Motor neuron (in vitro differentiated cells): Measurements from ENCODE around the gene SLX9. TPM values are rescaled to one million over a fixed set of nuclear protein-coding genes. Genes with fewer than 3 reads are reported as not detected.
A peak's percentile ranks its signal among the peaks of the same experiment; 100 is the strongest.

Experiments used
- ATAC-seq, 8 experiments: fragments of 200-7000 bp; cut with Tn5 transposase; replicated peaks in 6 of 8; 2 replicates each; pipeline ENCODE4 v1.8.0; 2021; ENCODE audit warnings: mild to moderate bottlenecking in 8 of 8, moderate library complexity in 8 of 8
- H3K27ac ChIP-seq, 2 donors: fragments of 250-450 bp; sonication (Bioruptor Pico); 2 replicates each; pipeline ENCODE4 v1.9.0; 2021; ENCODE audit warnings: antibody characterized with exemption in 2 of 2, mild to moderate bottlenecking in 2 of 2, moderate library complexity in 1 of 2
- H3K4me1 ChIP-seq, 2 donors: fragments of 250-450 bp; sonication (Bioruptor Pico); replicated peaks in 1 of 2; 2 replicates each; pipeline ENCODE4 v1.6.1; 2021; ENCODE audit warnings: antibody characterized with exemption in 2 of 2, mild to moderate bottlenecking in 2 of 2, moderate library complexity in 1 of 2
- H3K4me3 ChIP-seq, 5 donors: fragments of 250-450 bp; sonication (Bioruptor Pico); 2 replicates each; pipeline ENCODE4 v1.9.0; 2021; ENCODE audit warnings: antibody characterized with exemption in 5 of 5, mild to moderate bottlenecking in 5 of 5, moderate library complexity in 4 of 5
- WGBS, 10 experiments: fragments of 450-650 bp; shearing (Covaris generic); methylation state at CpG; one replicate each; pipeline ENCODE4 v1.0.0; 2022; 5-methylcytosine and 5-hydroxymethylcytosine counted together
- in situ Hi-C, 9 experiments: fragments of 400-800 bp; cut with MboI; loops; one replicate each; pipeline ENCODE4 v1.15.0; 2021; ENCODE audit warnings: low sequenced_read_pairs in 9 of 9, low pct_unique_long_range_greater_than_20kb in 2 of 9; ENCODE audit not compliant: unreplicated experiment in 9 of 9
- total RNA-seq, 8 experiments: library from RNA; unstranded; fragments of 300-600 nt; gene quantifications; 2 replicates each; pipeline versions ENCODE4 v1.2.3 to v1.2.4, GENCODE V29; 2022

SLX9 gene, protein sequence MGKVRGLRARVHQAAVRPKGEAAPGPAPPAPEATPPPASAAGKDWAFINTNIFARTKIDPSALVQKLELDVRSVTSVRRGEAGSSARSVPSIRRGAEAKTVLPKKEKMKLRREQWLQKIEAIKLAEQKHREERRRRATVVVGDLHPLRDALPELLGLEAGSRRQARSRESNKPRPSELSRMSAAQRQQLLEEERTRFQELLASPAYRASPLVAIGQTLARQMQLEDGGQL
- 10 to 100 TPM in 7 of 8 experiments, 1 to 10 TPM in 1; 9.8 to 41.2 (median 15.3) TPM for total RNA-seq

DNA sequence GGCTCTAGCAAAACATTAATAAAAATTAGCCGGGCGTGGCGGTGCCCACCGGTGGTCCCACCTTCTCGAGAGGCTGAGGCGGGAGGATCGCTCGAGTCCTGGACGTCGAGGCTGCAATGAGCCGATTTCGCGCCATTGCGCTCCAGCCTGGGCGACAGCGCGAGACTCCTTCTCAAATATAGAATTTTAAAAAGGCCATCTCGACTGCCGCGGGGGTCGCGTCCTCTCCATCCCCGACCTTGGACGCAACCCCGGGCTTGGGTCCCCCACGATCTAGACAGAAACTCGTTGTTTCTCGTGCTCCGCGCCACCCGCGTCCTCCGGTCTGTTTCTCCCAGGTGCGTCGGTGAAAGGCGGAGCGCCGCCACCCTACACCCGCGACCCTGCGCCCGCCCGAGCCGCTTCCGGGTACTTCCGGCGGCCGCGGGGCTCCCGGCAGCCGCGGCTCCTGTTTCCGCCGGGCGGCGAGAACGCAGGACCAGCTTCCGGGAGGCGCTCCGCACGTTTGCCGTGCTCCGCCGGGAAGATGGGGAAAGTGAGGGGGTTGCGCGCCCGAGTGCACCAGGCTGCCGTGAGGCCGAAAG is at the start of gene SLX9:
Gene SLX9 (plus strand): TSS at position 498 of the 584 bp plus-strand sequence. CDS start 29 bp downstream, at position 527.
- peak; percentile 93 to 98 (median 97) for ATAC-seq
- 2 to 20% (median 4%) methylated on average over 2 to 12 of the region's 69 CpGs; no CpG with 5 or more reads in 6 of the 10 experiments for WGBS, 10 experiments
- peak within 1 kb of the TSS; percentile 62 to 75 for H3K27ac ChIP-seq
- H3K4me3 ChIP-seq = peak within 1 kb of the TSS; percentile 67 to 100 (median 74)
- H3K4me1 ChIP-seq = peaks cover 10 to 17% of the 10 kb centered on the region in 2 donors
- in situ Hi-C loops = loop anchor here in 4 of 9 experiments (10.0 to 25.0 kb wide), 3 partner anchors 185 to 198 kb away; no protein-coding TSS in a partner anchor

DNA sequence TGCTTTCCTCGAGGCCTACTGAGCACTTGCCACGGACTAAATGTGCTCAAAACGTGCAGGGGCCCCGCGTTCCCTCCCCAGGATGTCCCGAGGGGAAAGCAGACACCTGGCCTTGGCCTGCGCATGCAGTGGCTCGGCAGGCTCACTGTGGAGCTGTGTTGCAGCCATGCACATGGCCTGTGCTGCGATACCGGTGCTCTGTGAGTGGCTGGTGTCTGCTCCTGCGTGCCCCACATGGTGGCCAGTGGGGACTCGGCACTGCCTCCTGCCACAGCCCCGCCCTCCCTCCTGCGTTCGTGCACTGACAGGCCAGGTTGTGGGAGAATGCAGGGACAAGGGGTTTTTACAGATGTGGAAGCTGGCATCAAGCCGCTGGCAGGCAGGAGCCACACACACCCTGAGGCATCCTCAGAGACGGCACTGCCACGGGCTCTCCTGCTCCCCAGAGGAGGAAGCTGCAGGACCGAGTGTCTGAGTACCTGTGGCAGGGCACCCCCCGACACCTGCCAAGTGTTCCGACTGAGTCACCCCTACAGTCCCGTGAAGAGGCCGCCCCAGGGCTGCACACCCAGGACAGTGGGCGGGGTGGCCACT is 49.4 kb upstream of the SLX9 start:
- in situ Hi-C loops = no loop called here
- no peak overlapping the region for H3K4me3 ChIP-seq
- WGBS, 10 experiments = 53 to 60% (median 57%) methylated on average over 1 to 12 of the region's 24 CpGs; no CpG with 5 or more reads in 6 of the 10 experiments
- H3K4me1 ChIP-seq = no peaks in the 10 kb centered on the region
- no peak for ATAC-seq
- no peak overlapping the region for H3K27ac ChIP-seq

GRCh38 chr21:44890961-44891541 is 48.8 kb upstream of the SLX9 start:
- in situ Hi-C loops = no loop called here

GRCh38 chr21:44891631-44892031 is 48.2 kb upstream of the SLX9 start:
- no peak overlapping the region for H3K27ac ChIP-seq
- no peaks in the 10 kb centered on the region for H3K4me1 ChIP-seq
- 100% methylated on average over 3 of the region's 15 CpGs; no CpG with 5 or more reads in 9 of the 10 experiments for WGBS, 10 experiments
- no peak overlapping the region for H3K4me3 ChIP-seq
- no peak for ATAC-seq
- in situ Hi-C loops = no loop called here

More at GRCh38 chr21:44890961-44891541, 48.8 kb upstream of the SLX9 start:
- no peak overlapping the region for H3K27ac ChIP-seq
- no peak overlapping the region for H3K4me3 ChIP-seq
- 70% methylated on average over 2 of the region's 9 CpGs; no CpG with 5 or more reads in 9 of the 10 experiments for WGBS, 10 experiments
- no peaks in the 10 kb centered on the region for H3K4me1 ChIP-seq
- no peak for ATAC-seq

GRCh38 chr21:44892095-44892494 is 47.7 kb upstream of the SLX9 start:
- in situ Hi-C loops = no loop called here
- WGBS, 10 experiments = 17 to 93% (median 75%) methylated on average over 1 to 4 of the region's 19 CpGs; no CpG with 5 or more reads in 5 of the 10 experiments
- H3K4me1 ChIP-seq = no peaks in the 10 kb centered on the region
- ATAC-seq = peak in 2 of 8 experiments; percentile 22 to 46
- no peak overlapping the region for H3K27ac ChIP-seq
- no peak overlapping the region for H3K4me3 ChIP-seq

- WGBS, 10 experiments = 23 to 80% (median 38%) methylated on average over 4 to 13 of the region's 15 CpGs; no CpG with 5 or more reads in 2 of the 10 experiments
- H3K27ac ChIP-seq = no peak overlapping the region
- ATAC-seq = peak in 7 of 8 experiments; percentile 26 to 74 (median 52)
- in situ Hi-C loops = no loop called here
- H3K4me3 ChIP-seq = no peak overlapping the region
- H3K4me1 ChIP-seq = peaks cover 0 to 1% of the 10 kb centered on the region in 2 donors
Measured at GRCh38 chr21:44892536-44893277, 47.1 kb upstream of the SLX9 start.

- 0 to 40% (median 20%) methylated on average over 1 to 3 of the region's 7 CpGs; no CpG with 5 or more reads in 7 of the 10 experiments for WGBS, 10 experiments
- H3K4me3 ChIP-seq = no peak overlapping the region
- in situ Hi-C loops = no loop called here
- peaks cover 0 to 7% of the 10 kb centered on the region in 2 donors for H3K4me1 ChIP-seq
- no peak overlapping the region for H3K27ac ChIP-seq
- ATAC-seq = no peak
Measured at GRCh38 chr21:44893278-44893556, 46.6 kb upstream of the SLX9 start.

- no peak for ATAC-seq
- 67 to 100% (median 90%) methylated on average over 1 to 10 of the region's 15 CpGs; no CpG with 5 or more reads in 1 of the 10 experiments for WGBS, 10 experiments
- Histone ChIP-seq H3K4me1 (peaks cover 0 to 7% of the 10 kb centered on the region in 2 donors), H3K4me3 (no peak overlapping the region), H3K27ac (no peak overlapping the region)
- in situ Hi-C loops = no loop called here
Measured at GRCh38 chr21:44893948-44894656, 45.7 kb upstream of the SLX9 start.

- H3K4me1 ChIP-seq = peaks cover 0 to 7% of the 10 kb centered on the region in 2 donors
- in situ Hi-C loops = no loop called here
- no peak for ATAC-seq
- WGBS, 10 experiments = 60 to 100% (median 82%) methylated on average over 1 to 6 of the region's 19 CpGs; no CpG with 5 or more reads in 4 of the 10 experiments
- no peak overlapping the region for H3K27ac ChIP-seq
- no peak overlapping the region for H3K4me3 ChIP-seq
Measured at GRCh38 chr21:44894687-44895302, 45.0 kb upstream of the SLX9 start.

DNA sequence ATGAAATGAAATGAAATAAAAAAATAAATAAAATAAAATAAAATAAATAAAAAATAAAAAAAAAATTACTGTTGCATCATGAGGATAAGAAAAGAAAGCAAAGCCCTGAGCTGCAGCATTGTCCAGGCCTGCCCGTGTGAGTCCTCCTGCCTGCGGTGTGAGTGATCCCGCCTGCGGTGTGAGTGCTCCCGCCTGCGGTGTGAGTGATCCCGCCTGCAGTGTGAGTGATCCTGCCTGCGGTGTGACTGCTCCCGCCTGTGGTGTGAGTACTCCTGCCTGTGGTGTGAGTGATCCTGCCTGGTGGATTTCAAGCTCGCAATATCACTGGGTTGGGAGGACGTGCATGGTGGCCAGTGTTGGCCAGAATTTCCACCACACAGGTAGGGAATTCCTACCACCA is 44.0 kb upstream of the SLX9 start:
- WGBS, 10 experiments = 77 to 97% (median 84%) methylated on average over 2 to 10 of the region's 11 CpGs; no CpG with 5 or more reads in 1 of the 10 experiments
- Histone ChIP-seq H3K4me1 (peaks cover 0 to 7% of the 10 kb centered on the region in 2 donors), H3K4me3 (no peak overlapping the region), H3K27ac (no peak overlapping the region)
- no peak for ATAC-seq
- in situ Hi-C loops = no loop called here

- H3K4me1 ChIP-seq = peaks cover 0 to 7% of the 10 kb centered on the region in 2 donors
- peak in 2 of 8 experiments; percentile 15 to 24 for ATAC-seq
- H3K27ac ChIP-seq = no peak overlapping the region
- in situ Hi-C loops = no loop called here
- WGBS, 10 experiments = 70 to 100% methylated on average over 2 to 3 of the region's 25 CpGs; no CpG with 5 or more reads in 8 of the 10 experiments
- no peak overlapping the region for H3K4me3 ChIP-seq
Measured at GRCh38 chr21:44896561-44897286, 43.1 kb upstream of the SLX9 start.
